ENCODE results near the gene SYN1. TPM values are rescaled to one million over a fixed set of nuclear protein-coding genes. Genes with fewer than 3 reads are reported as not detected.

SYN1 gene
- total and polyA plus RNA-seq, 5 donors: 8.6 to 21.9 (median 17.4) TPM

DNA sequence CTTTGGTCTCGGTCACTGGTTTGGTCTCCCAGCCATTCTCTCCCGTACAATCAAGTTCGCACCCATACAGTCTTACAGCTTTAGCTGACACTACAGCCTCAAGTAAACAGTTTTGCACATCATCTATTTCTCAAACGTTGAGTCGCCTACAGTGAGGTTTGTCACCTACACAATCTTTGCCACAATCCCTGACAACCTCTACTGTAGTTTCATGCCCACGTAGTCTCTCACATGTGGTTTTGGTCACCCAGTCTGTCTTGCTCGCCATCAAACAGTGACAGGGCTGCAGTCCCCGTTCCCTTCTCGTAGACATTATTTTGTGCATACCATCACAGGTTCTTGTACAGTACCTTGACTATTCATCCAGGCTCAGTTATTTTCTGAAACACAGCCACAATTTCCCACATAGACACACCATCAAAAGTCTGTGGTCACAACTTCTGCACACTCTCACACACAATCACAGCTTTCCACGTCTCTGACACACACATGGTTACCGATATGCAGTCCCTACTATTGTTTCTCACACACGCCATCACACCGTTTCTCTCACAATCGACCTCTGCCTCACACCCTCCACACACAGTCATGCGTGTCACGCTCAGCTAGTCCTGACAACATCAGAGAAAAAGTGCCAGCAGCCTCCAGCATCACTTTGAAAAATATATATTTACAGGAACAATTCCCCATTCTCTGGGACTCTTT, 15.4 kb upstream of the SYN1 start:
- WGBS: 86% methylated on average over 16 of the region's 16 CpGs
- ATAC-seq (no peak), DNase-seq (no peak)
- Histone ChIP-seq H3K4me1 (ENCODE audit: control insufficient read depth, insufficient read depth, low read length) (no peaks in the 10 kb centered on the region), H3K27me3 (ENCODE audit: control insufficient read depth, insufficient read depth) (no peaks in the 10 kb centered on the region), H3K4me3 (ENCODE audit: low read length) (no peak overlapping the region), H3K9me3 (ENCODE audit: control insufficient read depth, low read length) (no peaks in the 10 kb centered on the region), H3K27ac (ENCODE audit: low read length) (no peak overlapping the region)
- intact Hi-C loops (cut with DNase I): no loop called here

- 57% methylated on average over 14 of the region's 14 CpGs for WGBS
- no peak for ATAC-seq
Measured at GRCh38 chrX:47633689-47634590, 14.3 kb upstream of the SYN1 start.

DNA sequence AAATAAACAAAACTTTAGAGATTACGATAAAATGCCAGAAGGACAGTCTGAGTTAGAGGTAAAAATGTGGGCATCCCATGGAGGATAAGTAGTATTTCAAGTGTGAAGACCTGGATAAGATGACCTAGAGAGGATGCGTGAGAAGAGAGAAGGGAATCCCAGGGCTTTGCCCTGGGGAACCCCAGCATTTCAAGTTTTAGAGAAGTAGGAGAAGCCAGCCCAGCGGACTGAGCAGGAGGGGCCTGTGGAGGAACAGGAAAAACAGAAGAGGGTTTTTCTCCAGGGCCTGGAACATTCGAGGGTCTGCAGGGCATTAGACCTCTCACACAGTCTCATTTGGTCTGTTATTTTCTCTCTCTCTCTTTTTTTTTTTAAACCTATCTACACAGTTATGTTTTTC, 13.0 kb upstream of the SYN1 start:
- Histone ChIP-seq H3K4me1 (ENCODE audit: control insufficient read depth, insufficient read depth, low read length) (no peaks in the 10 kb centered on the region), H3K4me3 (ENCODE audit: low read length) (no peak overlapping the region), H3K27me3 (ENCODE audit: control insufficient read depth, insufficient read depth) (no peaks in the 10 kb centered on the region), H3K27ac (ENCODE audit: low read length) (no peak overlapping the region), H3K9me3 (ENCODE audit: control insufficient read depth, low read length) (no peaks in the 10 kb centered on the region)
- DNase-seq: no peak
- ATAC-seq: no peak
- WGBS: 67% methylated on average over 4 of the region's 4 CpGs
- intact Hi-C loops (cut with DNase I): no loop called here

More at GRCh38 chrX:47633689-47634590, 14.3 kb upstream of the SYN1 start:
- Histone ChIP-seq H3K9me3 (ENCODE audit: control insufficient read depth, low read length) (no peaks in the 10 kb centered on the region), H3K27me3 (ENCODE audit: control insufficient read depth, insufficient read depth) (no peaks in the 10 kb centered on the region), H3K4me1 (ENCODE audit: control insufficient read depth, insufficient read depth, low read length) (no peaks in the 10 kb centered on the region), H3K27ac (ENCODE audit: low read length) (no peak overlapping the region), H3K4me3 (ENCODE audit: low read length) (no peak overlapping the region)
- intact Hi-C loops (cut with DNase I): no loop called here
- DNase-seq: peak in 1 of 3 donors; percentile 11

- intact Hi-C loops (cut with DNase I): no loop called here
- DNase-seq (no peak), ATAC-seq (no peak)
- H3K27ac ChIP-seq (ENCODE audit: low read length): no peak overlapping the region
- WGBS: 85% methylated on average over 5 of the region's 5 CpGs
- no peaks in the 10 kb centered on the region for H3K9me3 ChIP-seq (ENCODE audit: control insufficient read depth, low read length)
- no peak overlapping the region for H3K4me3 ChIP-seq (ENCODE audit: low read length)
- no peaks in the 10 kb centered on the region for H3K27me3 ChIP-seq (ENCODE audit: control insufficient read depth, insufficient read depth)
- H3K4me1 ChIP-seq (ENCODE audit: control insufficient read depth, insufficient read depth, low read length): no peaks in the 10 kb centered on the region
Measured at GRCh38 chrX:47631676-47632075, 12.0 kb upstream of the SYN1 start.

DNA sequence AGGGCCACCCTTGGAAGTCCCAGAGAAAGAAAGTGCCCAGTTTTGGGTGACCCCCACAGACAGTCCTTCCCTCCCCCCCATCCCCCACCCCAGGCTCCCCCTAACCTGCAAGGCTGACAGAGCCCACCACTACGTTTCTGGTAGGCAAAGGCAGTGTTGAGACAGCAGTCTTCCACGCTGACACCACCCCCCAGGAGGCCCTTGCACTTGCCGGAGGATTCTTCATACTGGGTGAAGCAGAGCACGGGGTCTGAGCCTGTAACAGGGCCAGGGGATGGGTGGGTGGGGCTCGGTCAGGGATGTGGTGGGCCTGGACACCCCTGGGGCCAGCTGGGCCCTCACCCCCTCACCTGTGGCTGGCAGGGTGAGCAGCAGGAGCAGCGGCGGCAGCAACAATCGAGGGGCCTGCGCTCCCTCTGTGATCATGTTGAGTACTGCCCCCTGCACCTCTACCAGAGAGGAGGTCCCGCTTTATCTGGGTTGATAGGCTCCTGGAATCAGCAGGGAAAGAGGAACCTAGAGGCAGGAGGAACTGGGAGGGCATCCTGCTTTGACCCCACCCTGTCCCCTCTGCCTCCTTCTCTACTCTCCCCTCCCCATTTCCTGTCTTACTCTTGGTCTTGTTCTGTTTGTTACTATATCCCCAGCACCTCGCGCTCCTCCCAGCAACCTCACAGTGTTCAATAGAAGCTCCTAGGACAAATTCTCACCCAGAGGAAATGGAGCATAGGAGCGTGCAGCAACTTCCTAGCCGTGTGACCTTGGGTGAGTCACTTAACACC, 10.0 kb upstream of the SYN1 start, which contains the start of gene CFP:
TSS of gene CFP (minus strand) at position 512 of the 782 bp plus-strand sequence. CDS start at position 426, 86 bp downstream.
- DNase-seq: no peak
- Histone ChIP-seq H3K9me3 (ENCODE audit: control insufficient read depth, low read length) (no peaks in the 10 kb centered on the region), H3K4me3 (ENCODE audit: low read length) (peak within 1 kb of the TSS; percentile 20), H3K27me3 (ENCODE audit: control insufficient read depth, insufficient read depth) (no peaks in the 10 kb centered on the region), H3K27ac (ENCODE audit: low read length) (peak within 1 kb of the TSS; percentile 2), H3K4me1 (ENCODE audit: control insufficient read depth, insufficient read depth, low read length) (no peaks in the 10 kb centered on the region)
- intact Hi-C loops (cut with DNase I): no loop called here
- ATAC-seq: peak; percentile 65 to 71
- WGBS: 35% methylated on average over 14 of the region's 14 CpGs

DNA sequence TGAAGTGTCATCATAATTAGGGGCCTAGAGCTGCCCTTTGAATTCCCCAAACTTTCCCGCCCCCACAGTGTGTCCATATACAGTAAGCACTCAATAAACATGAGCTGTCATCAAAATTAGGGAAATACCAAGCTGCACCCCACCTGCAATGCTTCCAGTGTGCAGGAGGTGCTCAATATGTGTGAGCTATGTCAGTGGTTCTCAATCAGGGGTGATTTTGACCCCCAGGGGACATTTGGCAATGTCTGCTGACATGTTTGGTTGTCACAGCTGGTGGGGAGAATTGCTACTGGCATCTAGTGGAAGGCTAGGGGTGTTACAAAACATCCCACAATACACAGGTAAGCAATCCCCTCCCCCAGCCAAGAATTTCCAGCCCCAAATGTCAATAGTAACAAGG, 9.3 kb upstream of the SYN1 start:
- Histone ChIP-seq H3K9me3 (ENCODE audit: control insufficient read depth, low read length) (no peaks in the 10 kb centered on the region), H3K27ac (ENCODE audit: low read length) (no peak overlapping the region), H3K4me1 (ENCODE audit: control insufficient read depth, insufficient read depth, low read length) (no peaks in the 10 kb centered on the region), H3K27me3 (ENCODE audit: control insufficient read depth, insufficient read depth) (no peaks in the 10 kb centered on the region), H3K4me3 (ENCODE audit: low read length) (peak overlapping the region; percentile 20)
- no peak for DNase-seq
- intact Hi-C loops (cut with DNase I): no loop called here
- no peak for ATAC-seq
- 93% methylated on average over 1 of the region's 1 CpG for WGBS

DNA sequence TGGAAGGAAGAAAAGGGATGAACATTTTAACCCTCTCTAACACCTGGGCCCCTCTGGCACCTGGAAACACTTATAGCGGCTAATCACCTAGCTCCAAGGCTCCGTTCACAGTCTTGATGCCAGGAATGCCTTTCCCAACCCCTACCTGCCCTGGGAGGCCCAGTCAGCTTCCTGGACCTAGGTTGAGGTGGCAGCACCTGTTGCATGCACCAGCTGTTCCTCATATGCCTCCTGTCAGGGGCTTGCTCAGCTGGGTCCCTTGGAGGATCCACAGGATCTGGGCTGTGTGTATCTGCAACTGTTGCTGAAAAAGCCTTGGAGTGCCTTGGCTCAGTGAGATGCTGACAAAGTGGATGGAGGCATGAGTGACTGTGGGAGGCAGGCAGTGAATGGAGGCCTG, 5.7 kb upstream of the SYN1 start:
- no peaks in the 10 kb centered on the region for H3K4me1 ChIP-seq (ENCODE audit: control insufficient read depth, insufficient read depth, low read length)
- ATAC-seq: no peak

GRCh38 chrX:47623540-47624027, 3.9 kb upstream of the SYN1 start:
- WGBS: 2% methylated on average over 35 of the region's 35 CpGs
- Histone ChIP-seq H3K27me3 (ENCODE audit: control insufficient read depth, insufficient read depth) (no peaks in the 10 kb centered on the region), H3K4me3 (ENCODE audit: low read length) (peak overlapping the region; percentile 18), H3K4me1 (ENCODE audit: control insufficient read depth, insufficient read depth, low read length) (no peaks in the 10 kb centered on the region), H3K27ac (ENCODE audit: low read length) (no peak overlapping the region), H3K9me3 (ENCODE audit: control insufficient read depth, low read length) (no peaks in the 10 kb centered on the region)
- intact Hi-C loops (cut with DNase I): no loop called here
- DNase-seq (peak; percentile 58 to 84 (median 69)), ATAC-seq (peak; percentile 68 to 74)

More for the DNA sequence above, 5.7 kb upstream of the SYN1 start:
- DNase-seq: no peak
- no peak overlapping the region for H3K4me3 ChIP-seq (ENCODE audit: low read length)
- WGBS: 92% methylated on average over 2 of the region's 2 CpGs
- no peaks in the 10 kb centered on the region for H3K9me3 ChIP-seq (ENCODE audit: control insufficient read depth, low read length)
- no peak overlapping the region for H3K27ac ChIP-seq (ENCODE audit: low read length)
- no peaks in the 10 kb centered on the region for H3K27me3 ChIP-seq (ENCODE audit: control insufficient read depth, insufficient read depth)
- intact Hi-C loops (cut with DNase I): no loop called here

- H3K27ac ChIP-seq (ENCODE audit: low read length): no peak overlapping the region
- no peaks in the 10 kb centered on the region for H3K27me3 ChIP-seq (ENCODE audit: control insufficient read depth, insufficient read depth)
- ATAC-seq (no peak), DNase-seq (no peak)
- intact Hi-C loops (cut with DNase I): no loop called here
- no peaks in the 10 kb centered on the region for H3K4me1 ChIP-seq (ENCODE audit: control insufficient read depth, insufficient read depth, low read length)
- no peak overlapping the region for H3K4me3 ChIP-seq (ENCODE audit: low read length)
- H3K9me3 ChIP-seq (ENCODE audit: control insufficient read depth, low read length): no peaks in the 10 kb centered on the region
- WGBS: 84% methylated on average over 6 of the region's 6 CpGs
Measured at GRCh38 chrX:47621851-47622250, 2.2 kb upstream of the SYN1 start.

GRCh38 chrX:47620303-47620685, 637 bp upstream of the SYN1 start:
- intact Hi-C loops (cut with DNase I): no loop called here
- ATAC-seq: peak in 1 of 2 donors; percentile 5

More at GRCh38 chrX:47620303-47620685, 637 bp upstream of the SYN1 start:
- H3K4me3 ChIP-seq (ENCODE audit: low read length): no peak overlapping the region
- no peaks in the 10 kb centered on the region for H3K27me3 ChIP-seq (ENCODE audit: control insufficient read depth, insufficient read depth)
- H3K27ac ChIP-seq (ENCODE audit: low read length): no peak overlapping the region
- no peaks in the 10 kb centered on the region for H3K9me3 ChIP-seq (ENCODE audit: control insufficient read depth, low read length)
- WGBS: 47% methylated on average over 9 of the region's 9 CpGs
- no peak for DNase-seq
- no peaks in the 10 kb centered on the region for H3K4me1 ChIP-seq (ENCODE audit: control insufficient read depth, insufficient read depth, low read length)
